HG02642 (cell line): ENCODE data around the gene KCND2.

Experiments
- ATAC-seq: cut with Tn5 transposase; IDR thresholded peaks from one replicate; pipeline ENCODE4 v1.9.1; 2021; ENCODE audit warnings: mild to moderate bottlenecking; ENCODE audit not compliant: unreplicated experiment, poor library complexity

KCND2 gene

DNA sequence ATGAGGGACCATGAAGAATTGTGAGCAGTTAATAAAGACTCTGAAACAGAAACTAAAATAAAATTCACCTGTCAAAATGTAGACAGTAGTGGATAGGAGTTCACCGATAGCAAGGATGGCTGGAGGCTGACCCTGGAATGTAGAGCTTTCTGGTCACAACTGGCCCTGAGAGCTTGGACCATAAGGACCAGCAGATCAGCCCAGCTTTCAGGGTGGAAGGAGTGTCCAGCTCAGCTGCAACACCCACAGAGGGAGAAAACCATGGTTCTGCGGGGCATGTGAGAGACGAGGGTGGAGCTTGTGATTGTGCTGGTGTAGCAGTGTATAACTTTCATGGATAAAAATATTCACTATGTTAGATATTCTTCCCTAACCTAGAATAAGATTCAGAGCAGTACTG, 199.9 kb downstream of the KCND2 start:
- ATAC-seq, result no peak

DNA sequence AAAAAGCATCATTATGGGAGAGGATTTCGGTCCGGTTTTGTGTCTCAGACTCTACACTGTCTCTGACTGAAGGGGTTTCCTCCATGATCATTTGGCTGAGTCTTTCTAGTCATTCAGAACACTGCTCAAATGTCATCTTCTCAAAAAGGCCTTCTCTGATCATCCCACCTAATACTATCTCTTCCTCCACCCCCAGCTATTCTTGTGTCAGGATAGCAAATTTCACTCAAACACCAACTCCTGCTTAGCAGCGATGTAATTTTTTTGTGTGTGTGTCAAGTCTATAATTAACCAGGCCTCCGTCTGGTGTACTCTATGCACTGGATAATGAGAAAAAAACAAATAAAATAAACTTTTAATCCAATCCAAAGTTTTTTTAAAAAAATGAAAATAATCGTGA, 200.4 kb downstream of the KCND2 start:
- no peak for ATAC-seq

DNA sequence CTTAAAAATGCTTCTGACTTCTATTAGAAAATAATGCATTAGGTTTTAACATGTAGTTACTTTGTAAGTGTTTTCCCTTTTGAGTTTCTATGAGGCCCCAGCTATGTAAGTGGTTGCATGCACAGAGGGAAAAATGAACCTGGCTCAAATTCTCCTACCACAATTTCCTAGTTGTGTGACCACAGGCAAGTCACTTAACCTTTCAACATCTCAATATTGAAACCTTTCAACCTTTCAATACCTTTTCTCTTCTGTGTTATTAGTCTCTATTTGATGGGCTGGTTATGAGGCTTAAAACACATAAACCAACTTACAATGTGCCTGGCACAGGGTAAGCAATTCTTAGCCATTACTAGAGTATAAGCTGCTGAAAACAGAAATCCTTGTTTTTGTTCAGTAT, 203.0 kb downstream of the KCND2 start:
- peak; percentile 82 for ATAC-seq

- no peak for ATAC-seq
Observed at GRCh38 chr7:120480472-120480871, 207.5 kb downstream of the KCND2 start.

- ATAC-seq, result no peak
Observed at GRCh38 chr7:120480930-120481329, 208.0 kb downstream of the KCND2 start.

DNA sequence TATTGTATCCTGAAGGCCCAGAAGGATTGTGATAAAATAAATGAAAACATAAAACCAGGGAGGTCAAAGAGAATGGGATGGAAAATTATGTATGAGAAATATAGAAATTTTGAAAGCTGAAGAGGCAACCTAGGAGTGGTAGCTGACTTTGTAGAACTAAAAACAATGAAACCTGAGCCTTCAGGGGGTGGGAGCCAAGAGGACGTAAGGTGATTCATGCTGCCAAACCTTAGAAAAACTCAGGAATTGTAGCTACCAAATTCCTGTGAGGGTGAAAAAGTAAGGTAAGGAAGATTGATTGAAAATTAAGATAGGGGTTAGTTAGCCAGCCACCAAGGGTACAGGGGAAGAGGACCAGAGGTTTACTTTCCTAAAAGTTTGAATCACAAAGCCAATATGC, 213.2 kb downstream of the KCND2 start:
- ATAC-seq, result no peak

GRCh38 chr7:120502132-120502531, 229.2 kb downstream of the KCND2 start:
- ATAC-seq, result no peak

- ATAC-seq, result no peak
Observed at GRCh38 chr7:120502825-120503224, 229.8 kb downstream of the KCND2 start.

DNA sequence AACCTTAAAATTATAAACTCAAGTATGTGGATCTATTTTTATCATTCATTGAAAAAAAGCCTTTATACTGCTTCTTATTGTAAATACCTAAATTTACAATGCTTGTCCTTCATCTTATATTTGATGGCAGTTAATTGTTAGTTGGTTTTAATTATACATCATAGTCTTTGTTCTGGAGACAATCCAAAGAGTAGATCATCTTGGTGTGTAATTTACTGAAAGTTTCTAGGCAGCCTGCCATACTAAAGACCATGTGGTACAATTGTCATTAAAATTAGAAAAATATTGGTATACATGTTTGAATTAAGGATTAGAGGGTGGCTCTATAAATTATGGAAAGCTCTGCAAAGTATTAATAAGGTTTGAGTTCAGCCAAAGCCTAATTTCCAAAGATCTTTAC, 231.4 kb downstream of the KCND2 start:
- ATAC-seq, result no peak

DNA sequence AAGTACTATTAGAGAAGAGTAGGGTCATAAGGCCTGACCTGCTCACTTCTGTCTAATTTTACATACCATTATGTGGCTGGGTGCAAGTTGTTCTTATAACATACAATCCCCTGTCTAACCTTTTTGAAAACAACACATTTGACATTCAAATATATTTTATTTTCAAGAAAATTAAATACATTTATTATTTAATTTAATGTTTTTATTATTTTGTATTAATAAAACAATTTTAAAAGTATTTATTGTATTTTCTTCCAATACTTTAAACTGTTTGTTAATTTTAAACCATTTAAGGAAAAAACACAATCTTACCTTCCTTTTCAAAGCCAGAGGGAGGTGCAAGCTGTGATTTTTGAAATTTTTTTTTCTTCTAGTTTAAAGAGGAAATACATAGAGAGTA, 232.8 kb downstream of the KCND2 start:
- no peak for ATAC-seq

GRCh38 chr7:120512701-120513100, 239.7 kb downstream of the KCND2 start:
- no peak for ATAC-seq

DNA sequence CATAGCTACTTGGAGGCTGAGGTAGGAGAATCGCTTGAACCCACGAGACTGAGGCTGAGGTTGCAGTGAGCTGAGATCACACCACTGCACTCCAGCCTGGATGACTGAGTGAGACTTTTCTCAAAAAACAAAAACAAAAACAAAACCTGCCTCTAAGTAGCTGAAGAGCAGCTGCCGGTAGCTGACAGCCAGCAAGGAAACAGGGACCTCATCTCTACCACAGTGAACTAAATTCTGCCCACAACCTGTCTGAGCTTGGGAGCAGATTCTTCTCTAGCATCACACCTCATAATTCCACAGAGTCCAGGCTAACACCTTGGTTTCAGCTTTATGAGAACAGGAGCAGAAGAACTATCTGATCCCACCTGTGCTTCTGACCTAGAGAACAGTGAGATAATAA, 246.2 kb downstream of the KCND2 start:
- no peak for ATAC-seq

GRCh38 chr7:120521761-120522737, 249.1 kb downstream of the KCND2 start:
- no peak for ATAC-seq

- ATAC-seq, result no peak
Observed at GRCh38 chr7:120523985-120524384, 251.0 kb downstream of the KCND2 start.

- no peak for ATAC-seq
Observed at GRCh38 chr7:120526902-120527509, 254.0 kb downstream of the KCND2 start.

DNA sequence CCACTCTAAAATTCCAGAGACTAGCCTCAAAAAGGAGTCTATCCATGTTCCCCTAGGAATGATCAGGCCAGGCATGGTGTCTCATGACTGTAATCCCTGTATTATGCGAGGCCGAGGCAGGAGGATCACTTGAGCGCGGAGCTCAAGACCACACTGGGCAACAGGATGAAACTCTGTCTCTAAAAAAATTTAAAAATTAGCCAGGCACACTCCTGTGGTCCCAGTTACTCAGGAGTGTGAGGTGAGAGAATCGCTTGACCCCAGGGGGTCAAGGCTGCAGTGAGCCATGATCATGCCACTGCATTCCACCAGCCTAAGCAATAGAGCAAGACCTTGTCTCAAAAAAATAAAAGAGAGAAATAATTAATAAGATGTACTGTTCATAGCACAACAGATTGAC, 256.8 kb downstream of the KCND2 start:
- ATAC-seq, result no peak

GRCh38 chr7:120538335-120538734, 265.4 kb downstream of the KCND2 start:
- no peak for ATAC-seq

DNA sequence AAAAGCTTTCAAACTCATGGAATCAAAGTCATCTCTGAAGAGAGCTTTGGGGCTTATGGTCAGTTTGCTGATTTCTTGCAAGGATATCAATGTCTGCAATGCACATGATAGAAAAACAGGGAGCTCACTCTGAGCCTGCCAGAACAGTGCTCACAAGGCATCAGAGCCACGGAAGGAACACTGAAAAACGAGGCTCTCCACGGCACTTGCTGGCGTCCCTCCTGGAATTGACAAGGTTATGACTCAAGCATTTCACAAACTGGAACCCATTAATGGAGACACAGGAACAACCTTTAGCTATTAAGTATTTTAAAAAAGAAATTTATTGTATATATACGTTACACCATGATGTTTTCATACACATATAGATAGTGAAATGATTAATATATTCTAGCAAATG, 266.3 kb downstream of the KCND2 start:
- no peak for ATAC-seq

GRCh38 chr7:120547605-120548004, 274.6 kb downstream of the KCND2 start:
- ATAC-seq, result no peak

- peak; percentile 31 for ATAC-seq
Observed at GRCh38 chr7:120550494-120551048, 277.6 kb downstream of the KCND2 start.

DNA sequence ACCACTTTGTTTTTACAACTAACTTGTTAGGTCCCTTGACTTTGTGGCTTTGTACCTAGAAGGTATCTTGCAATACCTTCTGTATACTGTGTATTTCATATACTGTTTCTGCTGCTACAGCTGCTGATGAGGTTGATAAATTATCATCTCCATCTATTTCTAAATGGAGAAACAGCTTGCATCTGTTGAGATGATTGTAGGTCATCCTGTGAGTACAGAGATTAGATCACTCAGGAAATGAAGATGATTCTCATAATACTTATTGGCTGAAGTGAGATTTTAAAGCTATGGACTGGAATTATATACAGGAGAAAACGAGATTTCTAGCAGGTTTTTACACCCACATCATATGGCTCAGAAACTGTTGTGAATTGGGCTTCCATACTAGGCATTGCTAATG, 280.5 kb downstream of the KCND2 start:
- peak; percentile 44 for ATAC-seq
